Pancreas (tissue), 10 donors: Measurements from ENCODE around the gene HOXC4. TPM values are rescaled to one million over a fixed set of nuclear protein-coding genes. Genes with fewer than 3 reads are reported as not detected.
"Not testable (repeated sequence)": the region's sequence is repeated elsewhere in the genome, so short reads cannot be mapped to it uniquely, and the experiment has no call there.

Experiments used
- ATAC-seq, 4 donors: fragments of 200-7000 bp; cut with Tn5 transposase; one replicate each; pipeline versions ENCODE4 v1.8.0 to v1.9.1; 2020; ENCODE audit warnings: mild to moderate bottlenecking in 4 of 4, moderate library complexity in 4 of 4
- DNase-seq, 6 donors: peaks; one replicate each; pipeline ENCODE4 v3.0.0-alpha.2; 2020
- FAIRE-seq: peaks from 2 replicates; lab custom pipeline; 2012; peaks lifted over from hg19 to GRCh38; lab: Jason Lieb, UNC
- H3K27ac ChIP-seq, 4 donors: fragments of 200-600 bp; sonication (generic); 1 replicate in 3 of 4; 2 replicates in 1 of 4; pipeline versions ENCODE4 v1.5.0 to v1.8.0; 2020
- H3K27me3 ChIP-seq, 4 donors: fragments of 200-600 bp; one replicate each; pipeline ENCODE4 v1.8.0; 2021
- H3K36me3 ChIP-seq, 3 donors: fragments of 200-600 bp; sonication (generic) in 1 of 3; one replicate each; pipeline versions ENCODE4 v1.5.0 to v1.8.0; 2020 to 2021
- H3K4me1 ChIP-seq, 3 donors: fragments of 200-600 bp; one replicate each; pipeline ENCODE4 v1.8.0; 2021
- H3K4me3 ChIP-seq, 4 donors: fragments of 200-600 bp; sonication (generic) in 2 of 4; one replicate each; pipeline versions ENCODE4 v1.5.0 to v1.8.0; 2020 to 2021
- H3K9me3 ChIP-seq, 4 donors: fragments of 200-600 bp; one replicate each; pipeline ENCODE4 v1.8.0; 2021
- WGBS, 2 donors: extraction: QIAGEN DNeasy Blood & Tissue Kit; methylation state at CpG; one replicate each; pipeline ENCODE4 v1.1.7; 2013; 5-methylcytosine and 5-hydroxymethylcytosine counted together
- intact Hi-C, 3 donors: fragments of 100-400 bp; cut with DNase I; formaldehyde crosslinking; loops; one replicate each; pipeline versions ENCODE4 v1.11.1 to v1.14.2; 2022
- polyA plus RNA-seq, 2 donors: library from polyadenylated mRNA; stranded (reverse); fragments of 200-250 nt; gene quantifications; one replicate each; pipeline ENCODE4 v1.2.3, GENCODE V29; 2013
- total RNA-seq, 6 donors: library from RNA; stranded (reverse); fragmentation: NEBNext Ultra II Directional in 4 of 6; extraction: Animal tissue kit (Norgen Biotek cat#: 25700) in 4 of 6; gene quantifications; one replicate each; pipeline versions ENCODE4 v1.2.1 to v1.2.4, GENCODE V29; 2021 to 2023
- TF ChIP-seq, protein P1 (sequence below), 4 donors: fragments of 200-600 bp; sonication (generic) in 3 of 4; IDR thresholded peaks; one replicate each; pipeline versions ENCODE4 v1.5.0 to v1.8.0; 2021; ENCODE audit warnings: antibody characterized with exemption in 4 of 4
- donor health status: healthy with polysubstance abuse.
- donor health status: DM: no; HTN: no; CAD: no; lungs with moderate emphysema.
- donor health status: DM: no; HTN: no; CAD: no.
- donor health status: control.
- donor health status: control.
- donor health status: Bipolar disorder and iron deficiency.
- donor health status: DM: yes; HTN: yes; CAD: no.
- donor health status: DM: no; HTN: no; CAD: no.
- donor health status: DM: no; HTN: no; CAD: no.
- donor health status: DM: yes; HTN: yes; CAD: no.

HOXC4 gene
- total and polyA plus RNA-seq, 8 donors: 0.15 to 0.62 (median 0.25) TPM; not detected in 4

DNA sequence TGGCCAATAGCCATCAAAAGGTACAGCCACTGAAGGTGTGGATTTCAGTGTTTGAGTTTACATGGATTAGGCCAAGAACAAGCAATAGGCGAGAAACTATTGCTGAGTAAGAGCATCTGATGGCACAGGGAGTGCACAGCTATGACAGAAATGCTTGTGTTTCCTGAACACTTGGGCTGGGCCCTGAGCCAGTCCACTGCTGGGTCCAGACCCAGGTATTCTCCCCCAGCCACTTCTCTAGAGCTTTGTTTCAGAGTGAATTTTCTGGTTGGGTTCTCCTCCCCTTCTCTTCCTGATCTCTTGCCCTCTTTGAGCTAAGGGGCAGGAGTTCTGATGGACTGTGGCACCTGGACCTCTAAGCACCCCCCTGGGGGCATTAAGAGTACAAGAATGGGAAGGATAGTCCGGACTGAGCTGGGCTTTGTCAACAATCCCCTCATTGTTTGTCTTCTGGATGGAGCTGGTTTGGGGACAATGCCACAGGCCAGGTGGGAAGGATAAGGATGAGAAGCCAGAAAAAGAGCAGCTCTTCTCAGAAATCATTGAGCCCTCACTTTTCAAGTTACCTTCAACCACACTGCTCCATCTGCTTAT is 12.4 kb upstream of the HOXC4 start:
- intact Hi-C loops: no loop called here
- no peak for DNase-seq
- no peak for FAIRE-seq
- Histone ChIP-seq H3K27ac (no peak overlapping the region), H3K9me3 (no peaks in the 10 kb centered on the region), H3K36me3 (no peaks in the 10 kb centered on the region), H3K4me1 (no peaks in the 10 kb centered on the region), H3K27me3 (peaks cover 0 to 15% (median 7%) of the 10 kb centered on the region in 4 donors), H3K4me3 (no peak overlapping the region)
- 43 to 47% methylated on average over 2 of the region's 2 CpGs for WGBS, 2 donors
- TF ChIP-seq, protein P1, sequence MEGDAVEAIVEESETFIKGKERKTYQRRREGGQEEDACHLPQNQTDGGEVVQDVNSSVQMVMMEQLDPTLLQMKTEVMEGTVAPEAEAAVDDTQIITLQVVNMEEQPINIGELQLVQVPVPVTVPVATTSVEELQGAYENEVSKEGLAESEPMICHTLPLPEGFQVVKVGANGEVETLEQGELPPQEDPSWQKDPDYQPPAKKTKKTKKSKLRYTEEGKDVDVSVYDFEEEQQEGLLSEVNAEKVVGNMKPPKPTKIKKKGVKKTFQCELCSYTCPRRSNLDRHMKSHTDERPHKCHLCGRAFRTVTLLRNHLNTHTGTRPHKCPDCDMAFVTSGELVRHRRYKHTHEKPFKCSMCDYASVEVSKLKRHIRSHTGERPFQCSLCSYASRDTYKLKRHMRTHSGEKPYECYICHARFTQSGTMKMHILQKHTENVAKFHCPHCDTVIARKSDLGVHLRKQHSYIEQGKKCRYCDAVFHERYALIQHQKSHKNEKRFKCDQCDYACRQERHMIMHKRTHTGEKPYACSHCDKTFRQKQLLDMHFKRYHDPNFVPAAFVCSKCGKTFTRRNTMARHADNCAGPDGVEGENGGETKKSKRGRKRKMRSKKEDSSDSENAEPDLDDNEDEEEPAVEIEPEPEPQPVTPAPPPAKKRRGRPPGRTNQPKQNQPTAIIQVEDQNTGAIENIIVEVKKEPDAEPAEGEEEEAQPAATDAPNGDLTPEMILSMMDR (IDR thresholded peaks at IDR 0.05): no peak
- no peak for ATAC-seq

DNA sequence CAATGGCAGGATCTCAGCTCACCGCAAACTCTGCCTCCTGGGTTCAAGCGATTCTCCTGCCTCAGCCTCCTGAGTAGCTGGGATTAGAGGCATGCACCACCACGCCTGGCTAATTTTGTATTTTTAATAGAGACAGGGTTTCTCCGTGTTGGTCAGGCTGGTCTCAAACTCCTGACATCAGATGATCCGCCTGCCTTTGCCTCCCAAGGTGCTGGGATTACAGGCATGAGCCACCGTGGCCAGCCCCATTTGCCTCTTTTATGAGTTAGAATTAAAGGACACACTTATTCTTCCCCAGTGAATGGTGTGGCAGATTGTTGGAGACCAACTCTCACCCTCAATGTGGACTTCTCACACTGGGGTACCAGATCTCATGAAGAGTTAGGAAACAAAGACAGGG is 11.6 kb upstream of the HOXC4 start:
- FAIRE-seq, H3K36me3 ChIP-seq, H3K4me1 ChIP-seq, H3K4me3 ChIP-seq, DNase-seq, intact Hi-C loops, ATAC-seq, H3K27ac ChIP-seq, H3K9me3 ChIP-seq: not testable (repeated sequence)
- H3K27me3 ChIP-seq: peaks cover 0 to 20% (median 7%) of the 10 kb centered on the region in 4 donors
- WGBS, 2 donors: 47 to 50% methylated on average over 6 of the region's 6 CpGs

DNA sequence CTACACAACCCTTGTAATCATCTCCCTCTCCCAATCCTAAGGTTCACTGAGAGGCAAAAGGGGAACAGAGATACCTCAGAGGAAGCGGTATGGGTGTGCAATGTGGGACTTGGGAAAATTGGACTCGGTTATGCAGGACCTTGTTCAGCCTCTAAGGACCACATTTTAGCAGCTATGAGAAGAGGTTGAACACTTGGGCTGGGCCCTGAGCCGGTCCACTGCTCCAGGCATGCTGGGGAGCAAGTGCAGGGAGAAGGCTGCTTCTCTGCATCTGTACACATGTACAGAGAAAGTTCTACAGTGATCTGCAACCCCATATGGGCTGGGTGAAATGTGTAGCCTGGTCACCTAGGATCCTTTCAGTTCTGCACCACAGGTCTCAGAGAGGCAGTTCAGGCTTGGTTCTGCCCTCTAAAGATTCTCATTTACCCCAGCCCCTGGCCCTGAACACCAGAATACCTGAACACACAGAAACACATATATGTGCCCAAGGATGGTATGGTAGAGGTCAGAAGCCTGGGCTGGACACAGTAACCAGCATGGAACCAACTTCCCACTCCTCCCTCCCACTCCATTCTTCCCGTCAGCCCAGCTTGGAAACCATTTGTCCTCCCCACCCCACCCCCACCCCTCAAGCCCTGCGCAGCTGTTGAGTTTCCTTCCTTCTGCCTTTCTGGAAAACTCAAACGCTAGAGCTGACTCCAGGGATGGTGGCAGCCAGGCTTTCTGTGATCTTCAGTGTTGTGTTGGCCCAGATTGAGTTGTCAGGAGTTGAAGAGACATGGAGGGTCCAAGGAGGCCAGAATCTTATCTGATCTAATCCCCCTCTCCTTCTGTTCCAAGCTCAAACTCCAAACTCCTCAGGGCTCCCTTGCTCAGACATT is 10.4 kb upstream of the HOXC4 start:
- H3K4me3 ChIP-seq: no peak overlapping the region
- H3K4me1 ChIP-seq: peaks cover 0 to 6% (median 3%) of the 10 kb centered on the region in 3 donors
- H3K27ac ChIP-seq: no peak overlapping the region
- H3K27me3 ChIP-seq: peaks cover 0 to 26% (median 9%) of the 10 kb centered on the region in 4 donors
- TF ChIP-seq, protein P1 (IDR thresholded peaks at IDR 0.05): no peak
- no peaks in the 10 kb centered on the region for H3K9me3 ChIP-seq
- 37 to 46% methylated on average over 6 of the region's 6 CpGs for whole genome bisulfite sequencing, 2 donors
- intact Hi-C loops: no loop called here
- ATAC-seq (no peak), FAIRE-seq (no peak), DNase-seq (no peak)
- H3K36me3 ChIP-seq: no peaks in the 10 kb centered on the region

DNA sequence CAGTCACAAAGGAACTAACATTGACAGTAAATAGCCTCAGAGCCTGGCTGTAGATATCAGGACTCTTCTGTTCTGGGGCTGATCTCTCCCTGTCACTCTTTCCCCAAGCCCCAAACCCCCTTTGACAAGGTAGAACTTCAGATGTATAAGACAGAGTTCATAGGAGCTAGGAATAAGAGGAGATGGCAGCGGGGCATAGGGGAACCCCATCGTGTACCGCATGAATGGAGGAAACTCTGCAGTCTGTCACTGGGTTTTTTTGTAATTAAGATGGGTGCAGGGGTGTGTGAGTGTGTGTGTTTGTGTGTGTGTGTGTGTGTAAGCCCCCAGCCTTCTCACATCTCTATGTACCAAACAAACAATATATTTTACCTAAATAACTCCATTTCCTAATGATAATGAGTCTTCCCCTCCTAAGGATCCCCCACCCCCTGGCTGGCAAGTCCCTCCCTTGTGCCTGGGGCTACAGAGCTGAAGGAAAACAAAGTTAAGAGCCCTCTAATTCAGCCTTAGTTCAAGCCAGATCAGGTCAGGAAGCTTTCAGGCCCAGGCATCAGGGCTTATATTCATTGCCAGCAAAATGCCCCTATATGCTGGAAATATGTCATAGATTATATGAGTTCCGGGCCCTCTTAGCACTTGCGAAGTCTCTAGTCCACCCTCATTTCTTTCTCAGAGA is 9.1 kb upstream of the HOXC4 start:
- no peak overlapping the region for H3K4me3 ChIP-seq
- FAIRE-seq (no peak), ATAC-seq (no peak), DNase-seq (no peak)
- H3K4me1 ChIP-seq: peaks cover 0 to 6% (median 3%) of the 10 kb centered on the region in 3 donors
- TF ChIP-seq, protein P1 (IDR thresholded peaks at IDR 0.05): no peak
- H3K9me3 ChIP-seq: no peaks in the 10 kb centered on the region
- H3K36me3 ChIP-seq: no peaks in the 10 kb centered on the region
- no peak overlapping the region for H3K27ac ChIP-seq
- 45 to 49% methylated on average over 5 of the region's 5 CpGs for WGBS, 2 donors
- intact Hi-C loops: no loop called here
- H3K27me3 ChIP-seq: peaks cover 0 to 26% (median 9%) of the 10 kb centered on the region in 4 donors

DNA sequence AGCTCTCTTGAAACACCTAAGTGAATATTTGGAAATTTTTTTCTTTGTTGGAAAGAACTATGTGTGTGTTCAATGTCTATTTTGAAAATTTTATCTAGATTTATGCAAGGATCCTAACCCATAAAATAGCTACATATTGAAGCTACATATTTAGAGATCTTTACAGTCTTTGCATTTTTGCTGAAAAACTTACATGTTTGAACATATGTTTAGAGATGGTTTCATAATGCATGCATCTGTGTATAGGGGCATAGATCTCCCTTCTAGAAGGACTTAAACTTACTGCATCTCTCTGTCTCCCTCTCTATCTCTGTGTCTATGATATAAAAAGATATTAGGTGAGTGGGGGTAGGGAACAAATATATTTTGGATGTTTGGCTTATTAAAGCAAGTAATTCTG is 8.2 kb upstream of the HOXC4 start:
- no peaks in the 10 kb centered on the region for H3K9me3 ChIP-seq
- H3K4me3 ChIP-seq: no peak overlapping the region
- intact Hi-C loops: no loop called here
- FAIRE-seq: no peak
- no peak overlapping the region for H3K27ac ChIP-seq
- peaks cover 0 to 30% (median 9%) of the 10 kb centered on the region in 4 donors for H3K27me3 ChIP-seq
- DNase-seq: no peak
- TF ChIP-seq, protein P1 (IDR thresholded peaks at IDR 0.05): no peak
- no peak for ATAC-seq
- peaks cover 0 to 6% (median 3%) of the 10 kb centered on the region in 3 donors for H3K4me1 ChIP-seq
- no peaks in the 10 kb centered on the region for H3K36me3 ChIP-seq
